ENCODE data around the gene ZDHHC11. TPM values are rescaled to one million over a fixed set of nuclear protein-coding genes. Genes with fewer than 3 reads are reported as not detected.
"Not testable (repeated sequence)": the region's sequence is repeated elsewhere in the genome, so short reads cannot be mapped to it uniquely, and the experiment has no call there.

ZDHHC11 gene
- total RNA-seq, 5 donors from 2014 or later (not counting 1 experiment from before 2014, with no cell fraction given) = 6.5 to 38.0 (median 11.6) TPM

GRCh38 chr5:849651-850301, 1.0 kb downstream of the ZDHHC11 start:
- DNase-seq (no peak), ATAC-seq (replicated peaks in 1 of 4) (no peak)
- Histone ChIP-seq H3K36me3 (ENCODE audit: control insufficient read depth in 2 of 2, extremely low read depth in 1 of 2, insufficient read depth in 1 of 2, low read length in 1 of 2) (no peaks in the 10 kb centered on the region), H3K27me3 (replicated peaks in 1 of 2; ENCODE audit: control insufficient read depth in 2 of 2, extremely low read depth in 1 of 2, insufficient read depth in 2 of 2, low read length in 1 of 2) (peaks cover 0 to 37% of the 10 kb centered on the region in 2 experiments), H3K4me3 (ENCODE audit: control insufficient read depth in 1 of 2, extremely low read depth in 1 of 2, low read length in 1 of 2) (no peak overlapping the region), H3K27ac (ENCODE audit: low read length) (no peak overlapping the region), H3K4me1 (ENCODE audit: control insufficient read depth in 1 of 2, extremely low read depth in 1 of 2, insufficient read depth in 2 of 2, low read length in 2 of 2) (peaks cover 0 to 3% of the 10 kb centered on the region in 2 experiments), H3K9me3 (no peaks in the 10 kb centered on the region)
- ChIA-PET POLR2A (no interaction called here), CTCF (no interaction called here)
- Mint-ChIP-seq H3K4me3 (no peak overlapping the region), H3K9me3 (no peaks in the 10 kb centered on the region), H3K27me3 (peaks cover 6 to 13% of the 10 kb centered on the region in 2 donors), H3K4me1 (peaks cover 4 to 7% (median 6%) of the 10 kb centered on the region in 3 donors), H3K36me3 (no peaks in the 10 kb centered on the region), H3K27ac (no peak overlapping the region)
- WGBS (ENCODE audit: insufficient coverage) = 92% methylated on average over 19 of the region's 20 CpGs

GRCh38 chr5:848671-849111, 2.1 kb downstream of the ZDHHC11 start:
- Mint-ChIP-seq H3K9me3 (no peaks in the 10 kb centered on the region), H3K36me3 (no peaks in the 10 kb centered on the region), H3K27me3 (peaks cover 6 to 13% of the 10 kb centered on the region in 2 donors), H3K4me3 (no peak overlapping the region), H3K4me1 (peaks cover 4 to 7% (median 6%) of the 10 kb centered on the region in 3 donors), H3K27ac (no peak overlapping the region)
- Histone ChIP-seq H3K27ac (ENCODE audit: low read length) (no peak overlapping the region), H3K9me3 (no peaks in the 10 kb centered on the region), H3K4me1 (ENCODE audit: control insufficient read depth in 1 of 2, extremely low read depth in 1 of 2, insufficient read depth in 2 of 2, low read length in 2 of 2) (peaks cover 0 to 3% of the 10 kb centered on the region in 2 experiments), H3K4me3 (ENCODE audit: control insufficient read depth in 1 of 2, extremely low read depth in 1 of 2, low read length in 1 of 2) (no peak overlapping the region), H3K36me3 (ENCODE audit: control insufficient read depth in 2 of 2, extremely low read depth in 1 of 2, insufficient read depth in 1 of 2, low read length in 1 of 2) (no peaks in the 10 kb centered on the region), H3K27me3 (replicated peaks in 1 of 2; ENCODE audit: control insufficient read depth in 2 of 2, extremely low read depth in 1 of 2, insufficient read depth in 2 of 2, low read length in 1 of 2) (peaks cover 0 to 37% of the 10 kb centered on the region in 2 experiments)
- ATAC-seq (replicated peaks in 1 of 4) (no peak), DNase-seq (no peak)
- ChIA-PET CTCF (no interaction called here), POLR2A (no interaction called here)
- WGBS (ENCODE audit: insufficient coverage) = 90% methylated on average over 14 of the region's 14 CpGs

- ATAC-seq (replicated peaks in 1 of 4); H3K27ac ChIP-seq (ENCODE audit: low read length); H3K4me1 Mint-ChIP-seq; H3K36me3 Mint-ChIP-seq; H3K36me3 ChIP-seq (ENCODE audit: control insufficient read depth in 2 of 2, extremely low read depth in 1 of 2, insufficient read depth in 1 of 2, low read length in 1 of 2); DNase-seq; H3K4me3 ChIP-seq (ENCODE audit: control insufficient read depth in 1 of 2, extremely low read depth in 1 of 2, low read length in 1 of 2); H3K4me1 ChIP-seq (ENCODE audit: control insufficient read depth in 1 of 2, extremely low read depth in 1 of 2, insufficient read depth in 2 of 2, low read length in 2 of 2); H3K9me3 Mint-ChIP-seq; H3K4me3 Mint-ChIP-seq; POLR2A ChIA-PET; H3K9me3 ChIP-seq; CTCF ChIA-PET; H3K27ac Mint-ChIP-seq: not testable (repeated sequence)
- peaks cover 0 to 34% of the 10 kb centered on the region in 2 experiments for H3K27me3 ChIP-seq (replicated peaks in 1 of 2; ENCODE audit: control insufficient read depth in 2 of 2, extremely low read depth in 1 of 2, insufficient read depth in 2 of 2, low read length in 1 of 2)
- H3K27me3 Mint-ChIP-seq = peaks cover 6 to 13% of the 10 kb centered on the region in 2 donors
- WGBS (ENCODE audit: insufficient coverage) = no CpG with 5 or more reads among the region's 7 CpGs
Observed at GRCh38 chr5:847736-848135, 3.0 kb downstream of the ZDHHC11 start.

DNA sequence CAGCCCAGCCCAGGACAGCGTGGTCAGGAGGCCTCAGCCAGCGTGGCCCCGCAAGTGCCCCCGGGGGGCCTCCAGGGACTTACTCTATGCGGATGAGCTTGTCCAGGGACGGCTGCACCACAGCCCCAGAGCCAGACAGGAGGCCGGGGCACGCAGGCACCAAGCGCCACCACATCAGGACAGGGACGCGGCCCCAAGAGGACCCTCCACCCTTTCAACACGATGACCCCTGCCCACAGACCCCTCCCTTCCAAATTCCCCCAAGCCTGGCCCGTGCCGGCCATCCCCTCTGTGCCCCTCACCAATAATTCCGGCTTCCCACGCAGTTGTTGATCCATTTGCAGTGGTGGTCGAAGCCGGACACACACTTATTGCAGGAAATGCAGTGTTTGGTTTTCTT, 3.6 kb downstream of the ZDHHC11 start:
- H3K9me3 ChIP-seq; H3K27me3 Mint-ChIP-seq; H3K4me3 Mint-ChIP-seq; POLR2A ChIA-PET; DNase-seq; H3K36me3 Mint-ChIP-seq; CTCF ChIA-PET; H3K27ac Mint-ChIP-seq; H3K27ac ChIP-seq (ENCODE audit: low read length); H3K9me3 Mint-ChIP-seq; H3K36me3 ChIP-seq (ENCODE audit: control insufficient read depth in 2 of 2, extremely low read depth in 1 of 2, insufficient read depth in 1 of 2, low read length in 1 of 2); H3K4me1 ChIP-seq (ENCODE audit: control insufficient read depth in 1 of 2, extremely low read depth in 1 of 2, insufficient read depth in 2 of 2, low read length in 2 of 2); H3K4me1 Mint-ChIP-seq; H3K4me3 ChIP-seq (ENCODE audit: control insufficient read depth in 1 of 2, extremely low read depth in 1 of 2, low read length in 1 of 2): not testable (repeated sequence)
- peaks cover 0 to 28% of the 10 kb centered on the region in 2 experiments for H3K27me3 ChIP-seq (replicated peaks in 1 of 2; ENCODE audit: control insufficient read depth in 2 of 2, extremely low read depth in 1 of 2, insufficient read depth in 2 of 2, low read length in 1 of 2)
- peak in 1 of 4 experiments; percentile 15 for ATAC-seq (replicated peaks in 1 of 4)
- WGBS (ENCODE audit: insufficient coverage) = no CpG with 5 or more reads among the region's 18 CpGs

GRCh38 chr5:846602-847091, 4.1 kb downstream of the ZDHHC11 start:
- H3K4me1 ChIP-seq (ENCODE audit: control insufficient read depth in 1 of 2, extremely low read depth in 1 of 2, insufficient read depth in 2 of 2, low read length in 2 of 2); H3K27me3 Mint-ChIP-seq; H3K36me3 Mint-ChIP-seq; H3K4me1 Mint-ChIP-seq; H3K9me3 Mint-ChIP-seq; H3K9me3 ChIP-seq; H3K4me3 Mint-ChIP-seq; H3K4me3 ChIP-seq (ENCODE audit: control insufficient read depth in 1 of 2, extremely low read depth in 1 of 2, low read length in 1 of 2); H3K27ac ChIP-seq (ENCODE audit: low read length); CTCF ChIA-PET; POLR2A ChIA-PET; H3K36me3 ChIP-seq (ENCODE audit: control insufficient read depth in 2 of 2, extremely low read depth in 1 of 2, insufficient read depth in 1 of 2, low read length in 1 of 2); ATAC-seq (replicated peaks in 1 of 4): not testable (repeated sequence)
- peak in 3 of 35 experiments; percentile 6 to 65 (median 8) for DNase-seq
- 31% methylated on average over 18 of the region's 18 CpGs for WGBS (ENCODE audit: insufficient coverage)
- peak overlapping the region in 1 of 2 donors; percentile 29 for H3K27ac Mint-ChIP-seq
- H3K27me3 ChIP-seq (replicated peaks in 1 of 2; ENCODE audit: control insufficient read depth in 2 of 2, extremely low read depth in 1 of 2, insufficient read depth in 2 of 2, low read length in 1 of 2) = peaks cover 0 to 28% of the 10 kb centered on the region in 2 experiments

DNA sequence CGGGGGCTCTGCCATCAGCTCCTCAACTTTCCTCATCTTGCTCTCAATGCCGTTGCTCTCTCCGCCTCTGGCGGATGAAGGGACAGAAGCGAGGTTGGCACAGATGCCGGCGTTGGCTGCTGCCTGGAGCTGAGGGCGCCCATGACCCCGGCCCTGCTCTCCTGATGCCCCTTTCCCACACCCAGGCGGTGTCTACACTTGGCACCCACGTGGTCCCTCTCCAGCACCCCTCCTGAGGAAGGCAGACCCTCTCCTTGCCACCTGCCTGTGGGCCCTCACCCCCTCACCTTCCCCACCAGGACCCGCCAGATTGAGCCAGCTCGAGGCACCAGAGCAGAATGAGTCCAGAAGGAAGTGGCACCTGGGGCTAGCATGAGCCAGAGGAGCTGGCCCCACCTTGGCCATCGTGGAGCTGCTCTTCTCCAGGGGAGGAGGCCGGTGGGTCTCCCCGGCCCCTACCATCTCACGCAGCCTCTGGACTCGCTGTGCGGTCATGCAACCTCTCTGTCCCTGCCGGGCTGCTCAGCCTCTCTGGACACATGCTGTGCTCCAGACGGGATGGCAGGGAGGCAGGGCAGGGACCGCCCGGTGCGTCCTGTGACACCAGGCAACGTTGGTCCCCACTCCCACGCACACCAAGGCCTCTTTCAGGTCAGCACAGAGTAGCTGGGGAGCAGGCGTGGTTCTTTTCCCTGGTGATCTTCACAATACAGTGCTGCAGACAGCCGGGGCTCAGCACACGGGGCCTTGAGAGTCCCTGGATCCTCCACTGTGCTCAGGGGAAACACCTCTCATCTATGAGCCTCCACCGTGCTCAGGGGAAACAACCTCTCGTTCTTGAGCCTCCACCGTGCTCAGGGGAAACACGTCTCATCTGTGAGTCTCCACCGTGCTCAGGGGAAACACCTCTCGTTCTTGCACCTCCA, 4.8 kb downstream of the ZDHHC11 start:
- peaks cover 0 to 25% of the 10 kb centered on the region in 2 experiments for H3K27me3 ChIP-seq (replicated peaks in 1 of 2; ENCODE audit: control insufficient read depth in 2 of 2, extremely low read depth in 1 of 2, insufficient read depth in 2 of 2, low read length in 1 of 2)
- WGBS (ENCODE audit: insufficient coverage) = 35% methylated on average over 7 of the region's 35 CpGs
- H3K27ac Mint-ChIP-seq; H3K9me3 Mint-ChIP-seq; H3K4me1 Mint-ChIP-seq; H3K27me3 Mint-ChIP-seq; H3K27ac ChIP-seq (ENCODE audit: low read length); POLR2A ChIA-PET; H3K36me3 ChIP-seq (ENCODE audit: control insufficient read depth in 2 of 2, extremely low read depth in 1 of 2, insufficient read depth in 1 of 2, low read length in 1 of 2); H3K9me3 ChIP-seq; DNase-seq; H3K4me1 ChIP-seq (ENCODE audit: control insufficient read depth in 1 of 2, extremely low read depth in 1 of 2, insufficient read depth in 2 of 2, low read length in 2 of 2); H3K4me3 Mint-ChIP-seq; H3K4me3 ChIP-seq (ENCODE audit: control insufficient read depth in 1 of 2, extremely low read depth in 1 of 2, low read length in 1 of 2); H3K36me3 Mint-ChIP-seq; ATAC-seq (replicated peaks in 1 of 4); CTCF ChIA-PET: not testable (repeated sequence)
